C4-2B (cell line): ENCODE results near the gene NTNG1.

ENCODE experiments used
- ZFX ChIP-seq: fragments of 450-650 bp; IDR thresholded peaks from 2 replicates; pipeline ENCODE4 v1.6.1; 2017
- TF ChIP-seq, protein P1 (sequence below): fragments of 450-650 bp; conservative IDR thresholded peaks from 2 replicates; pipeline ENCODE4 v1.5.1; 2017; ENCODE audit warnings: mild to moderate bottlenecking

DNA sequence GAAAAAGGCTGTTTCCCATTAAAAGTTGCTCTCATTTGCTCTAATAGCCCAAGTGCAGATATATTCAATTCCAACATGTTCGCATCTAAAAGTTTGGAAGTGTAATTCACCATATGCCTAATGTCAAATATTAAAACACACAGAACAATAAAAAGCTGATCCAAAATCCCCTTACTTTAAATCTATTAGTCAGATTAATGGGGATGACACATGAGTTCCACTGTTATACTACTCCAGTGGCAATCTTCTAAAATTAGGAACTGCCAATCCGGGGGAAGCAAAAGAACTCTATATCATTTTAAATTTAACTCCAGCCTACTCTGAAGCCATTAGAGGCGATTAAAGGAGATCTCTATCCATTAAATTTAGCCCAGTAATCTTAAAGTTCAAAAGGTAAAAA, 317.1 kb downstream of the NTNG1 start:
- TF ChIP-seq, protein P1, sequence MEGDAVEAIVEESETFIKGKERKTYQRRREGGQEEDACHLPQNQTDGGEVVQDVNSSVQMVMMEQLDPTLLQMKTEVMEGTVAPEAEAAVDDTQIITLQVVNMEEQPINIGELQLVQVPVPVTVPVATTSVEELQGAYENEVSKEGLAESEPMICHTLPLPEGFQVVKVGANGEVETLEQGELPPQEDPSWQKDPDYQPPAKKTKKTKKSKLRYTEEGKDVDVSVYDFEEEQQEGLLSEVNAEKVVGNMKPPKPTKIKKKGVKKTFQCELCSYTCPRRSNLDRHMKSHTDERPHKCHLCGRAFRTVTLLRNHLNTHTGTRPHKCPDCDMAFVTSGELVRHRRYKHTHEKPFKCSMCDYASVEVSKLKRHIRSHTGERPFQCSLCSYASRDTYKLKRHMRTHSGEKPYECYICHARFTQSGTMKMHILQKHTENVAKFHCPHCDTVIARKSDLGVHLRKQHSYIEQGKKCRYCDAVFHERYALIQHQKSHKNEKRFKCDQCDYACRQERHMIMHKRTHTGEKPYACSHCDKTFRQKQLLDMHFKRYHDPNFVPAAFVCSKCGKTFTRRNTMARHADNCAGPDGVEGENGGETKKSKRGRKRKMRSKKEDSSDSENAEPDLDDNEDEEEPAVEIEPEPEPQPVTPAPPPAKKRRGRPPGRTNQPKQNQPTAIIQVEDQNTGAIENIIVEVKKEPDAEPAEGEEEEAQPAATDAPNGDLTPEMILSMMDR: no peak
- TF ChIP-seq ZFX: no peak
